ENCODE results near the gene MACIR.

The MACIR gene

DNA sequence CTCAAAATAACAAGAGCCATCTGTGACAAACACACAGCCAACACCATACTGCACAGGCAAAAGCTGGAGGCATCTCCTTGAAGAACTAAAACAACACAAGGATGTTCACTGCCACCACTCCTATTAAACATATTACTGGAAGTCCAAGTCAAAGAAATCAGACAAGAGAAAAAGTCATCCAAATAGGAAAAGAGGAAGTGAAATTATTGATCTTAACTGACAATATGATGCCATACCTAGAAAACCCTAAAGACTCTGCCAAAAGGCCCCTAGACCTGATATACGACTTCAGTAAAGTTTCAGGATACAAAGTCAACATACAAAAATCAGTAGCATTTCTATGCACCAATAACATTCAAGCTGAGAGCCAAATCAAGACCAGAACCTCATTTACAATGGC is 30.0 kb upstream of the MACIR start:
- TF ChIP-seq TEAD4 (IDR thresholded peaks at IDR 0.05) (no peak), EP300 (IDR thresholded peaks at IDR 0.05; ENCODE audit: borderline replicate concordance) (no peak), NFIC (IDR thresholded peaks at IDR 0.05) (no peak), TAF1 (IDR thresholded peaks at IDR 0.05; ENCODE audit: low read depth) (no peak), ZBTB7A (IDR thresholded peaks at IDR 0.05; ENCODE audit: low read depth) (no peak), CEBPB (IDR thresholded peaks at IDR 0.05) (no peak), CREB1 (IDR thresholded peaks at IDR 0.05; ENCODE audit: low read depth) (no peak), TCF12 (IDR thresholded peaks at IDR 0.05; ENCODE audit: low read depth) (no peak), RAD21 (IDR thresholded peaks at IDR 0.05; ENCODE audit: low read depth) (no peak), EGR1 (IDR thresholded peaks at IDR 0.05) (no peak), FOXM1 (IDR thresholded peaks at IDR 0.05; ENCODE audit: borderline replicate concordance, low read depth) (no peak), YY1 (IDR thresholded peaks at IDR 0.05; ENCODE audit: low read depth) (no peak)
- TF ChIP-seq, protein P1, sequence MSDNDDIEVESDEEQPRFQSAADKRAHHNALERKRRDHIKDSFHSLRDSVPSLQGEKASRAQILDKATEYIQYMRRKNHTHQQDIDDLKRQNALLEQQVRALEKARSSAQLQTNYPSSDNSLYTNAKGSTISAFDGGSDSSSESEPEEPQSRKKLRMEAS (IDR thresholded peaks at IDR 0.05): no peak
- TF ChIP-seq, protein P2, sequence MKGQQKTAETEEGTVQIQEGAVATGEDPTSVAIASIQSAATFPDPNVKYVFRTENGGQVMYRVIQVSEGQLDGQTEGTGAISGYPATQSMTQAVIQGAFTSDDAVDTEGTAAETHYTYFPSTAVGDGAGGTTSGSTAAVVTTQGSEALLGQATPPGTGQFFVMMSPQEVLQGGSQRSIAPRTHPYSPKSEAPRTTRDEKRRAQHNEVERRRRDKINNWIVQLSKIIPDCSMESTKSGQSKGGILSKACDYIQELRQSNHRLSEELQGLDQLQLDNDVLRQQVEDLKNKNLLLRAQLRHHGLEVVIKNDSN (IDR thresholded peaks at IDR 0.05): no peak
- TF ChIP-seq, protein P3, sequence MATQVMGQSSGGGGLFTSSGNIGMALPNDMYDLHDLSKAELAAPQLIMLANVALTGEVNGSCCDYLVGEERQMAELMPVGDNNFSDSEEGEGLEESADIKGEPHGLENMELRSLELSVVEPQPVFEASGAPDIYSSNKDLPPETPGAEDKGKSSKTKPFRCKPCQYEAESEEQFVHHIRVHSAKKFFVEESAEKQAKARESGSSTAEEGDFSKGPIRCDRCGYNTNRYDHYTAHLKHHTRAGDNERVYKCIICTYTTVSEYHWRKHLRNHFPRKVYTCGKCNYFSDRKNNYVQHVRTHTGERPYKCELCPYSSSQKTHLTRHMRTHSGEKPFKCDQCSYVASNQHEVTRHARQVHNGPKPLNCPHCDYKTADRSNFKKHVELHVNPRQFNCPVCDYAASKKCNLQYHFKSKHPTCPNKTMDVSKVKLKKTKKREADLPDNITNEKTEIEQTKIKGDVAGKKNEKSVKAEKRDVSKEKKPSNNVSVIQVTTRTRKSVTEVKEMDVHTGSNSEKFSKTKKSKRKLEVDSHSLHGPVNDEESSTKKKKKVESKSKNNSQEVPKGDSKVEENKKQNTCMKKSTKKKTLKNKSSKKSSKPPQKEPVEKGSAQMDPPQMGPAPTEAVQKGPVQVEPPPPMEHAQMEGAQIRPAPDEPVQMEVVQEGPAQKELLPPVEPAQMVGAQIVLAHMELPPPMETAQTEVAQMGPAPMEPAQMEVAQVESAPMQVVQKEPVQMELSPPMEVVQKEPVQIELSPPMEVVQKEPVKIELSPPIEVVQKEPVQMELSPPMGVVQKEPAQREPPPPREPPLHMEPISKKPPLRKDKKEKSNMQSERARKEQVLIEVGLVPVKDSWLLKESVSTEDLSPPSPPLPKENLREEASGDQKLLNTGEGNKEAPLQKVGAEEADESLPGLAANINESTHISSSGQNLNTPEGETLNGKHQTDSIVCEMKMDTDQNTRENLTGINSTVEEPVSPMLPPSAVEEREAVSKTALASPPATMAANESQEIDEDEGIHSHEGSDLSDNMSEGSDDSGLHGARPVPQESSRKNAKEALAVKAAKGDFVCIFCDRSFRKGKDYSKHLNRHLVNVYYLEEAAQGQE (IDR thresholded peaks at IDR 0.05; ENCODE audit: low read depth): no peak

DNA sequence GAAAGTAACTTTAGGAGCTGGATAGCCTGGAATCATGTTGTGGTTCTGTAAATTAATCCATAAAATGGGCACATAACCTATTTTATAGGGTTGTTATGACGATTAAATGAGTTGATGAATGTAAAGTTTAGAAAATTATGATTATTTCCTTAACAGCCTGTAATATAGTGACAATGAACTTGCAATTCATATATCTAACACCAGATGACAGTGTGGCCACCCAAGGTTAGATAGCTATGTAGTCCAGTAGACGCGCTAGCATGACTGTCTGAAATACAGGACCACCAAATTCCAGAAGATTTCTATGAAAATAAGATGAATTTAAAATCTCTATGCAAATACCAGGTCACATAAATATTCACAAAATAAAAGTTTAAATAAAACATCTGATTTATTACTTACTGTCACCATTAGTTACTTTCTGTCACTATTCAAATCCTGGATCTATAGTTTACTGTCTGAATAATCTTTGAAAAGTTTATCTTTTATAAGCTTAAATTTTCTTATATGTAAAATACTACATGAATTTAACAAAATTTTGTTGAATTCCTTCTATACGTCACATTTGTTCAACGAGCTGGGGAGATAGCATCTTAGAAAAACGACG is 26.1 kb upstream of the MACIR start:
- TF ChIP-seq RAD21 (IDR thresholded peaks at IDR 0.05; ENCODE audit: low read depth) (peak; percentile 80), EGR1 (IDR thresholded peaks at IDR 0.05) (no peak)

DNA sequence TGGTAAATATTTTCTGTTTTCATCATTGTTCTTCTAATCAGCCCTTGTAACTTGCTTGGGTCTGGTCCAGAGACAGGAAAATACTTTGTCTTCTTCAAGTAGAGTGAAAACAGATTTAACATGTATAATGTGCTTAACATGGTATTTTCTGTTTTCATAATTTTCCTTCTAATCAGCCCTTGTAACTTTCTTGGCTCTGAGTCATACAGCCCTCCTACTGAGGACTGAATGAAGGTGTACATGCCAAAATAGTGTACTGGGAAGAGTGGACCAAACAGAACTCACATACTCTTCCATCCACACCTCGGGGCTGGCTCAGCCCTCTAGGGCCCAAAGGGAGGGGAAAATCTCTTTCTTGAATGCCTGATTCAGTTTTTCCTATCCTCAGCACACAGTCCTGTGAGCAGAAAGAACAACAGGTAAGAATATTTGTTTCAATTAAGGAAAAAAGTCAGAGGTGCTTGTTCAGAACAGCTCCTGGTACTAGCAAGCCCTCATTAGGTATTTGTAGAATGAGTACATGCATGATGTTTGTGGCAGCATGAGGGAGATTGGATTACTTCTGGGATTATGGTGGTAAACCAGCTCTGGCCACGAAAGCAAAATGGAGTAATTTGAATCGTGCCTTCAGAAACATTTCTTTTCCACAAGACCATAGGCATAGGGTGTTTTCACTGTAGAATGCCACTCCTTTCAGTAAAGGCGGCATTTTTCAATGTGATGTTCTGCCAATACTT is 24.2 kb upstream of the MACIR start:
- no peak for TF ChIP-seq EGR1 (IDR thresholded peaks at IDR 0.05)
- peak; percentile 20; the same call in 1 of the 2 replicates for TF ChIP-seq NFIC (IDR thresholded peaks at IDR 0.05)

DNA sequence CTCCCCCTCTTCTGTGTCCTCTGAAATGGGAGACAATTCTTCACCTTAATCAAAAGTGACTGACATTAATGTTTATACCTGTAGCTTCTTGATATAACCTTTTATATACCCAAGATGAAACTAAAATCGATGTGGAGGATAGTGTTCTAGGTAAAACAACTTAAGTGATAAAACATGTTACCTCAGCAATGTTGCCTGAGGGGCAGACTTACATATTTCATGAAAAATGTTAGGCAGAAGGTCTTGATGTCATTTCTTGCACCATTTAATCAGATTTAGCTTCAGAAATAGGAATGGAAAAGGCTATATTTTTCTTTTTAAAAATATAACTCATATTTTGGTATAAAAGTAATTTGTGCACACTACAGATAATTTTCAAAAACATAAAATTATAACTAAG is 22.7 kb upstream of the MACIR start:
- no peak for TF ChIP-seq FOXM1 (IDR thresholded peaks at IDR 0.05; ENCODE audit: borderline replicate concordance, low read depth)
- TF ChIP-seq TEAD4 (IDR thresholded peaks at IDR 0.05): no peak
- TF ChIP-seq EP300 (IDR thresholded peaks at IDR 0.05; ENCODE audit: borderline replicate concordance): no peak
- TF ChIP-seq, protein P2 (IDR thresholded peaks at IDR 0.05): no peak

DNA sequence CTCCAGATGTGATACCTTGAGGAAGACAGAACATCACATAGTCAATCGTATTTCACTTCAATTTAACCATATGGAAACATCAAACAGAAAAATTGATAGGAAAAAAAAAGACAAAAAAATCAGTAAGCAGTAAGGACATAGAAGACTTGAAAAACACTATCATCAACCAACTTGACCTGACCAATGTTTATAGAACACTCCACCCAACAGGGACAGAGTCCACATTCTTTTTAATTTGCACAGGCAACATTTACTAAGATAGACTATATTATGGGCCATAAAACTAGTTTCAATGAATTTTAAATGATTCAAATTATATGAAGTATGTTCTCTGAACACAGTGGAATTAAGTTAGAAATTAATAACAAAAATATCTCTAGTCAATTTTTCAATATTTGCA is 20.8 kb upstream of the MACIR start:
- TF ChIP-seq TAF1 (IDR thresholded peaks at IDR 0.05; ENCODE audit: low read depth) (no peak), YY1 (IDR thresholded peaks at IDR 0.05; ENCODE audit: low read depth) (no peak), EP300 (IDR thresholded peaks at IDR 0.05; ENCODE audit: borderline replicate concordance) (no peak), TEAD4 (IDR thresholded peaks at IDR 0.05) (no peak), EGR1 (IDR thresholded peaks at IDR 0.05) (no peak), NFIC (IDR thresholded peaks at IDR 0.05) (no peak), CREB1 (IDR thresholded peaks at IDR 0.05; ENCODE audit: low read depth) (no peak), RAD21 (IDR thresholded peaks at IDR 0.05; ENCODE audit: low read depth) (no peak), ZBTB7A (IDR thresholded peaks at IDR 0.05; ENCODE audit: low read depth) (no peak), FOXM1 (IDR thresholded peaks at IDR 0.05; ENCODE audit: borderline replicate concordance, low read depth) (no peak), TCF12 (IDR thresholded peaks at IDR 0.05; ENCODE audit: low read depth) (no peak)
- TF ChIP-seq, protein P2 (IDR thresholded peaks at IDR 0.05): no peak
- TF ChIP-seq, protein P1 (IDR thresholded peaks at IDR 0.05): no peak
- TF ChIP-seq, protein P3 (IDR thresholded peaks at IDR 0.05; ENCODE audit: low read depth): no peak

DNA sequence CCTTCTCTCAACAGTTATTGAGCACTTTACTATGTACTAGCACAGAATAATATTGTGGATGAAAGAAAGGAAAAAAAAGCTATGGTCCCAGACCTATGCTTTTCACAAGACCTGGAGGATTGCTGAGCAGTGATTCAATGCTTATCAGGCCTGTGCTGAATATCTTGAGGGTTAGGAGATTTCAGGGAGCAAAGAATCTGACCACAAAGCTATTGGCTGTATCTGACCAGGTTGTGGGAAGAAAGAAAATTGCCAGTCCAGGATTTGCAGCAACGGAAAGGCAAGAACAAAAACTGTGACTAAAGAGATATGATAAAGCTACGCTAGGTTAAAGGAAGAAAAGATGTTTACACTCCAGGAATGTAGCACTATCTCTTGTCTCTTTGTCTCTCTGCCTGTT is 14.9 kb upstream of the MACIR start:
- TF ChIP-seq TAF1 (IDR thresholded peaks at IDR 0.05; ENCODE audit: low read depth): no peak
- TF ChIP-seq, protein P2 (IDR thresholded peaks at IDR 0.05): no peak
- no peak for TF ChIP-seq EGR1 (IDR thresholded peaks at IDR 0.05)
- TF ChIP-seq EP300 (IDR thresholded peaks at IDR 0.05; ENCODE audit: borderline replicate concordance): no peak
- TF ChIP-seq YY1 (IDR thresholded peaks at IDR 0.05; ENCODE audit: low read depth): no peak
- no peak for TF ChIP-seq NFIC (IDR thresholded peaks at IDR 0.05)
- TF ChIP-seq, protein P1 (IDR thresholded peaks at IDR 0.05): no peak
- no peak for TF ChIP-seq TEAD4 (IDR thresholded peaks at IDR 0.05)
- TF ChIP-seq ZBTB7A (IDR thresholded peaks at IDR 0.05; ENCODE audit: low read depth): no peak
- TF ChIP-seq, protein P3 (IDR thresholded peaks at IDR 0.05; ENCODE audit: low read depth): no peak
- TF ChIP-seq CEBPB (IDR thresholded peaks at IDR 0.05): no peak
- no peak for TF ChIP-seq CREB1 (IDR thresholded peaks at IDR 0.05; ENCODE audit: low read depth)
- TF ChIP-seq FOXM1 (IDR thresholded peaks at IDR 0.05; ENCODE audit: borderline replicate concordance, low read depth): no peak
- no peak for TF ChIP-seq RAD21 (IDR thresholded peaks at IDR 0.05; ENCODE audit: low read depth)
- no peak for TF ChIP-seq TCF12 (IDR thresholded peaks at IDR 0.05; ENCODE audit: low read depth)

Measured in Ishikawa (cell line).